ENCODE measurements around the gene KCNJ3.

KCNJ3 gene

GRCh38 chr2:154707994-154708575 lies 9.6 kb downstream of the KCNJ3 start:
- DNase-seq: no peak

GRCh38 chr2:154709215-154709614 lies 10.7 kb downstream of the KCNJ3 start:
- DNase-seq: no peak

GRCh38 chr2:154710078-154710477 lies 11.6 kb downstream of the KCNJ3 start:
- DNase-seq: no peak

- no peak for DNase-seq
Measured at GRCh38 chr2:154710685-154711084, 12.2 kb downstream of the KCNJ3 start.

- DNase-seq: no peak
Measured at GRCh38 chr2:154713675-154714074, 15.2 kb downstream of the KCNJ3 start.

GRCh38 chr2:154720651-154721050 lies 22.2 kb downstream of the KCNJ3 start:
- no peak for DNase-seq

- no peak for DNase-seq
Measured at GRCh38 chr2:154724194-154724797, 25.8 kb downstream of the KCNJ3 start.

- no peak for DNase-seq
Measured at GRCh38 chr2:154740361-154740760, 41.9 kb downstream of the KCNJ3 start.

GRCh38 chr2:154758871-154759270 lies 60.4 kb downstream of the KCNJ3 start:
- DNase-seq: no peak

GRCh38 chr2:154762638-154763037 lies 64.1 kb downstream of the KCNJ3 start:
- no peak for DNase-seq

GRCh38 chr2:154771664-154772284 lies 73.3 kb downstream of the KCNJ3 start:
- DNase-seq: no peak

- no peak for DNase-seq
Measured at GRCh38 chr2:154776825-154777224, 78.3 kb downstream of the KCNJ3 start.

- DNase-seq: no peak
Measured at GRCh38 chr2:154794406-154794805, 95.9 kb downstream of the KCNJ3 start.

GRCh38 chr2:154795651-154796050 lies 97.2 kb downstream of the KCNJ3 start:
- DNase-seq: no peak

- no peak for DNase-seq
Measured at GRCh38 chr2:154804451-154804850, 106.0 kb downstream of the KCNJ3 start.

GRCh38 chr2:154813636-154814035 lies 115.1 kb downstream of the KCNJ3 start:
- no peak for DNase-seq

- DNase-seq: no peak
Measured at GRCh38 chr2:154814856-154815255, 116.4 kb downstream of the KCNJ3 start.

- DNase-seq: no peak
Measured at GRCh38 chr2:154825358-154825757, 126.9 kb downstream of the KCNJ3 start.

GRCh38 chr2:154826827-154827226 lies 128.3 kb downstream of the KCNJ3 start:
- no peak for DNase-seq

GRCh38 chr2:154827286-154827685 lies 128.8 kb downstream of the KCNJ3 start:
- DNase-seq: no peak

- no peak for DNase-seq
Measured at GRCh38 chr2:154832711-154833110, 134.2 kb downstream of the KCNJ3 start.

GRCh38 chr2:154836632-154837031 lies 138.1 kb downstream of the KCNJ3 start:
- DNase-seq: no peak

- DNase-seq: no peak
Measured at GRCh38 chr2:154837035-154837434, 138.5 kb downstream of the KCNJ3 start.

GRCh38 chr2:154844513-154844912 lies 146.0 kb downstream of the KCNJ3 start:
- no peak for DNase-seq

GRCh38 chr2:154846842-154847241 lies 148.3 kb downstream of the KCNJ3 start:
- DNase-seq: no peak

Data from stimulated activated CD4-positive, alpha-beta T cell treated with anti-CD3 and anti-CD28 coated beads, Interleukin-1b, Interleukin-23, amount 100 ng/mL, for 48 hours (primary cell).